AG09309 (cell line): ENCODE results near the gene NCKAP1.

ENCODE experiments used
- DNase-seq: peaks from one replicate; pipeline ENCODE4 v3.0.0-alpha.2; 2010; ENCODE audit warnings: low read depth
- H3K4me3 ChIP-seq: 2 replicates; pipeline ENCODE4 v1.5.1; 2011; ENCODE audit warnings: mild to moderate bottlenecking, low read depth, low read length, moderate library complexity; ENCODE audit not compliant: control insufficient read depth
- TF ChIP-seq, protein P1 (sequence below): IDR thresholded peaks from 2 replicates; pipeline ENCODE4 v1.5.1; 2011; ENCODE audit warnings: mild to moderate bottlenecking, low read depth, low read length, inconsistent platforms; ENCODE audit not compliant: insufficient read depth, control insufficient read depth; ENCODE audit errors: missing control alignments

NCKAP1 gene

DNA sequence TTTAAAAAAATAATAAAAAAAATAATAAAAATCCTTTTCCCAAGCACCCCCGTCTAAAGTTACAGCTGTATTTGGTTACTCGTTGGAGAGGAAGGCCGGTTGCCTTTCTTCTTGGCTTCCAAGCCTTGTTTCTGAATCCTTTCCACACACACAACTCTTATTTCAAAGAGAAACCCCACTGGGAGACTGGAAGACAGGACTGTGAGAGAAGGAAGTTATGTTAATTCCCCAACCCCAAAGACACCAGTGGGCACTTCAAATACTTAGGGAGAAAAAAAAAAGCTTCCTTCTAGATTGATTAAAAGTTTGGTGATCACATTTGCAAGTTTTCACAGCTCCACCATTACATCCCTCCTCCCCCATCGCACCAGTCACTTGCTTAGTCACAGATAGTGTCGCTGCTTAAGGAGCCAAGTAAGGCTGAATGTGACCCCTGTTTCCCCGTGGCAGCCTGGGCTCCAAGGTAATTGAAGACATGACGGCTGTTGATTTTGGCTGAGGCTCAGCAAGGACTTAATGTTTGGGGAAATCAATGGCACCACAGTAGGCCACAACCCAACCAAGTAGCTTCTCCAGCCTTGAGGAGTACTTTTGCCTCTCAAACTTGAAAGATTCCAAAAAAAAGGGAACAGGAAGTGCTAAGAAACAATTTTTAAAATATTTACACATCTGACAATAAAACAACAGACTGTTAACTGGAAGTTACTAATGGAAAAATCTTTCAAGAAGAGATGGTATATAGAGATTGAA, 131.0 kb downstream of the NCKAP1 start:
- H3K4me3 ChIP-seq: no peak overlapping the region
- TF ChIP-seq, protein P1, sequence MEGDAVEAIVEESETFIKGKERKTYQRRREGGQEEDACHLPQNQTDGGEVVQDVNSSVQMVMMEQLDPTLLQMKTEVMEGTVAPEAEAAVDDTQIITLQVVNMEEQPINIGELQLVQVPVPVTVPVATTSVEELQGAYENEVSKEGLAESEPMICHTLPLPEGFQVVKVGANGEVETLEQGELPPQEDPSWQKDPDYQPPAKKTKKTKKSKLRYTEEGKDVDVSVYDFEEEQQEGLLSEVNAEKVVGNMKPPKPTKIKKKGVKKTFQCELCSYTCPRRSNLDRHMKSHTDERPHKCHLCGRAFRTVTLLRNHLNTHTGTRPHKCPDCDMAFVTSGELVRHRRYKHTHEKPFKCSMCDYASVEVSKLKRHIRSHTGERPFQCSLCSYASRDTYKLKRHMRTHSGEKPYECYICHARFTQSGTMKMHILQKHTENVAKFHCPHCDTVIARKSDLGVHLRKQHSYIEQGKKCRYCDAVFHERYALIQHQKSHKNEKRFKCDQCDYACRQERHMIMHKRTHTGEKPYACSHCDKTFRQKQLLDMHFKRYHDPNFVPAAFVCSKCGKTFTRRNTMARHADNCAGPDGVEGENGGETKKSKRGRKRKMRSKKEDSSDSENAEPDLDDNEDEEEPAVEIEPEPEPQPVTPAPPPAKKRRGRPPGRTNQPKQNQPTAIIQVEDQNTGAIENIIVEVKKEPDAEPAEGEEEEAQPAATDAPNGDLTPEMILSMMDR: no peak
- DNase-seq: no peak

DNA sequence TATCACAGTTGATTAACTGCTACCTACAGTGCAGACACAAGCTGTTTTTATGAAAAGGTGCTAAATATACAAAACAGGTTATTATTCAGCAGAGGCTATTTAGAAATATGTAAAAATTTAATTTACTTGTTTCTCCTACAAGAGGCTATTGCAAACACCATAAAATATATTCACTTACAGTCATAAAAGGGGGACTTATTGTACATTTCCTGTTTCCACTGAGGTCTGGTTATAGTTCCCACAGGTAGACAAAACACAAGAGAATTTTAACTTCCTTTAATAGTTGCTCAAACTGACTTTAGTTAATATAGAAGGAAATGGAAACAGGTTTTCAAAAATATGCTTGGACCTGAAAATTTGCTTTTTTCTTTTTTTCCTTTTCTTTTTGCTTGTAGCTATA, 131.8 kb downstream of the NCKAP1 start:
- DNase-seq: no peak
- TF ChIP-seq, protein P1: no peak
- H3K4me3 ChIP-seq: no peak overlapping the region

DNA sequence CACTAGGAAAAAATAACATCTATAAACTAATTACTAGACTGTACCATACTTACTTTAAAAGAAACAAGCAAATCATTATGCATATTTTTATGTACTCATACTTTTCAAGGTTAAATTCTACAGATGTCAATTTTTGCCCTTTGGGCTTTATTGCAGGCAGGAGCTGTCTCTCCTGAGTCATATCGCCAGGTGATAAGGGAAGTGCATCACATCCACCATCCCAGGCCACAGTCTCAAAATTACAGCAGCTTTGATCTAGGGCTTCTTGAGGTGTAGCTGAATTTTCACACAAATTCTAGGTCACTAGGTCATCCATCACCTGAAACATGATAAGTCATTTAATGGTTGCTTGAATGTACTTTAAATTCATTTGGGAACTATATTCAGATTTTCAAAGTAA, 133.4 kb downstream of the NCKAP1 start:
- no peak overlapping the region for H3K4me3 ChIP-seq
- DNase-seq: no peak
- TF ChIP-seq, protein P1: no peak

DNA sequence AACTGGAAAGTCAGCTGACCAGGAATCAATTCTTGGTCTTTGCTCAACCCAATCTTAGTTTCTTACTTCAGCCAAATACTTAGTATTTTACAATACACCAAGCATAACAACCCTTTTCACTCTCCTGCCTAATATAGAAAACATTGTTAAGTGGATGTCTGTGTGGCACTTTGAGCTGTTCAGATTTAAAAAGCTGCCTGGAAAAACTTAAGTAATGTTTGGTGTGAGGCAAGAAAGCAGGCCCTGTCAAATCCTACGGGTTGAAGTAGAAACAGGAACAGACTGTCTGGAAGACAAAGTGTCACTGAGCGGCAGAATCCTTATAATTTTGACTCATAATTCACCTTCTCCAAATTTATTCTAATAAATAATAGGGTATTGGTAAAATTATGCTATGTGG, 134.7 kb downstream of the NCKAP1 start:
- no peak for DNase-seq
- TF ChIP-seq, protein P1: no peak
- H3K4me3 ChIP-seq: no peak overlapping the region

DNA sequence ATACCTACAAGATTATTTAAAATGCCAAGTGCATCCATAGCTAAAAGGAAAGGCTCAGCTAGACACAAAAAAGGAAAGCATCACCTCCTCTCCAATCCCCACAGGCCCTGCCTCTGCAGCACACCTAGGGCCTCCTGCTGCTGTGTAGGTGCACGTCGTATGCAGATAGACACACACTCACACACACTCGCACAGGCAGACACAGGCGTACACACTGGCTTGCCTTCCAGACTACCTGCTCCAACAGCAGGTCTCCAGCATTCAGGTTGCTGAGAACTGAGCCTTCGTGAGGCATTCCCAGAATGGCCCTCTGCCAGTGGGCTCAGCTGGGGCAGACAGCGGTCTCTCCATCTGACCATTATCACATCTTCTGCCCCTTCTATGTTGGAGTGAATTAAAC, 136.5 kb downstream of the NCKAP1 start:
- H3K4me3 ChIP-seq: no peak overlapping the region
- DNase-seq: no peak
- TF ChIP-seq, protein P1: no peak

DNA sequence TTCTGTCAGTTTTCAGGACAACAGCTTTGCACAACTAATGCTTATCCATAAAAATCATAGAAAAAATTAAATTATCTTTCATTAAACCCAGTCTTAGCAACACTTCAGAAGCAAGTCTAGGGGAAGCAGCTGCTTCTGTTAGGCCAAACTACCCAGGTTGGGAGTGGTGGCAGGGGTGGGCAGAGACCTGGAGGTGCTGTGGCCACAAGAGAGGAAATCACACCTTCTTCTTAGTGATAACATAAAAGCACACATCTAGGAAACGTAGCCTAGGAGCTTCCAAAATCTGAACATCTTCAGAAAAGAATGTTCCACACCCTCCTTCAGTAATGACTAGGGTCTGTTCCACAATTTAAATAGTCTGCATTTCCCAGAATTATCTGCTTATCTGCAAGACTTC, 139.5 kb downstream of the NCKAP1 start:
- TF ChIP-seq, protein P1: no peak
- DNase-seq: no peak
- H3K4me3 ChIP-seq: no peak overlapping the region
